Naive thymus-derived CD8-positive, alpha-beta T cell (primary cell): ENCODE results near the gene ADCY2. TPM values are rescaled to one million over a fixed set of nuclear protein-coding genes. Genes with fewer than 3 reads are reported as not detected.

ENCODE experiments used
- ATAC-seq, 2 donors: fragments of 150-1000 bp; cut with Tn5 transposase in 1 of 2; sonication (Bioruptor Pico), chemical (Tn5 transposase) in 1 of 2; 1 replicate in 1 of 2; 2 replicates in 1 of 2; pipeline ENCODE4 v1.10.0; 2021; ENCODE audit warnings: mild to moderate bottlenecking in 2 of 2, moderate library complexity in 2 of 2
- POLR2A ChIA-PET: fragments of 350-600 bp; sonication (Branson Sonifier 250); formaldehyde crosslinking; loops from one replicate; lab custom pipeline; 2021; ENCODE audit warnings: antibody characterized with exemption; lab: Charles Lee
- DNase-seq, 10 donors: peaks; one replicate each; pipeline versions ENCODE4 v3.0.0 to v3.0.0-alpha.2; 2020 to 2022
- H3K27ac Mint-ChIP-seq, 10 donors: one replicate each; pipeline ENCODE4 v1.8.0; 2020 to 2022; ENCODE audit warnings: mild to moderate bottlenecking in 10 of 10, mixed read lengths in 10 of 10, moderate library complexity in 4 of 10, inconsistent platforms in 1 of 10
- H3K27me3 Mint-ChIP-seq, 5 donors: one replicate each; pipeline ENCODE4 v1.8.0; 2021 to 2022; ENCODE audit warnings: mixed read lengths in 5 of 5
- H3K36me3 Mint-ChIP-seq, 3 donors: one replicate each; pipeline ENCODE4 v1.8.0; 2020 to 2022; ENCODE audit warnings: mixed read lengths in 3 of 3, mild to moderate bottlenecking in 2 of 3, inconsistent platforms in 1 of 3
- H3K4me1 Mint-ChIP-seq, 4 donors: one replicate each; pipeline ENCODE4 v1.8.0; 2021 to 2022; ENCODE audit warnings: mixed read lengths in 4 of 4
- H3K4me3 Mint-ChIP-seq, 10 donors: one replicate each; pipeline ENCODE4 v1.8.0; 2020 to 2022; ENCODE audit warnings: mild to moderate bottlenecking in 10 of 10, mixed read lengths in 10 of 10, moderate library complexity in 6 of 10, inconsistent platforms in 1 of 10
- H3K9me3 Mint-ChIP-seq, 9 donors: one replicate each; pipeline ENCODE4 v1.8.0; 2020 to 2022; ENCODE audit warnings: mixed read lengths in 9 of 9, mild to moderate bottlenecking in 3 of 9, inconsistent platforms in 1 of 9, moderate library complexity in 1 of 9
- polyA plus RNA-seq, 3 donors: library from polyadenylated mRNA; unstranded; fragments of 300-500 nt; fragmentation: Illumina TruSeq; gene quantifications; one replicate each; pipeline ENCODE4 v1.2.3, GENCODE V29; 2021
- total RNA-seq, 8 experiments: library from RNA in 2 of 8; stranded (reverse) in 2 of 8; gene quantifications; one replicate each; pipeline ENCODE4 v1.2.3 and lab custom pipeline; 2021 to 2026

The ADCY2 gene
- not detected for total RNA-seq
- not detected for polyA plus RNA-seq
- total RNA-seq (lab: John Stamatoyannopoulos, UW): 0 to 0.17 (median 0) reads per million in 6 experiments

DNA sequence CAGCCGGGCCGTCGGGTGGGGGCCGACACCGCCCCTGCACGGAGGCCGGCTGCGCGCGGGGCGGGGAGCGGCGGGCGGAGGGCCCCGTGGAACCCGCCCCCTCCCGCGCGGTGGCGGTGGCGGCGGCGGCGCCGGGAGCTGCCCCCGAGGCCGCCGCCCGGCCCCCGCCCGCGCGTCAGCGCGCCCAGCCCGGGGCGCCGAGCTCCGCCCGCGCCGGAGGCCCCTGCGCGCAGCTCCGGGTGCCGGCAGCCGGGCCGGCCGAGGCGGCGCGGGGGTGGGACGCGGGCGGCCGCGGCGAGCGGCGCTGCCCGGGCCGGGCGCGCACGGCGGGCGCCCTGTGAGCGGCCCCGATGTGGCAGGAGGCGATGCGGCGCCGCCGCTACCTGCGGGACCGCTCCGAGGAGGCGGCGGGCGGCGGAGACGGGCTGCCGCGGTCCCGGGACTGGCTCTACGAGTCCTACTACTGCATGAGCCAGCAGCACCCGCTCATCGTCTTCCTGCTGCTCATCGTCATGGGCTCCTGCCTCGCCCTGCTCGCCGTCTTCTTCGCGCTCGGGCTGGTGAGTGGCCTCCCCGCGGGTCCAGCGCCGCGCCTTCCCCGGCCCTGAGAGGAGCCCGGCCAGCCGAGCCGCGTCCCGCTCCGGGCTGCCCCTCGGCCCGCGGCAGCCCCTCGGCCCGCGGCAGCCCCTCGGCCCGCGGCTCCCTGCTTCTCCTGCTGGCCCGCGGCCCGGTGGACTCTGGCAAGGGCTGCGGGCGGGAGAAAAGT lies at the start of gene ADCY2:
Gene ADCY2, plus strand, starts transcription at position 192 of the 766 bp plus-strand sequence. Its CDS starts 159 bp downstream, at position 351.
- H3K9me3 Mint-ChIP-seq: peaks cover 0 to 5% (median 0%) of the 10 kb centered on the region in 9 donors
- H3K27me3 Mint-ChIP-seq: peaks cover 18 to 42% (median 33%) of the 10 kb centered on the region in 5 donors
- peaks cover 0 to 6% (median 3%) of the 10 kb centered on the region in 4 donors for H3K4me1 Mint-ChIP-seq
- ATAC-seq: no peak
- POLR2A ChIA-PET: no interaction called here
- DNase-seq: no peak
- H3K27ac Mint-ChIP-seq: no peak within 1 kb of the TSS
- peak within 1 kb of the TSS in 5 of 10 donors; percentile 0 to 46 (median 29) for H3K4me3 Mint-ChIP-seq
- peaks cover 0 to 9% (median 0%) of the 10 kb centered on the region in 3 donors for H3K36me3 Mint-ChIP-seq

DNA sequence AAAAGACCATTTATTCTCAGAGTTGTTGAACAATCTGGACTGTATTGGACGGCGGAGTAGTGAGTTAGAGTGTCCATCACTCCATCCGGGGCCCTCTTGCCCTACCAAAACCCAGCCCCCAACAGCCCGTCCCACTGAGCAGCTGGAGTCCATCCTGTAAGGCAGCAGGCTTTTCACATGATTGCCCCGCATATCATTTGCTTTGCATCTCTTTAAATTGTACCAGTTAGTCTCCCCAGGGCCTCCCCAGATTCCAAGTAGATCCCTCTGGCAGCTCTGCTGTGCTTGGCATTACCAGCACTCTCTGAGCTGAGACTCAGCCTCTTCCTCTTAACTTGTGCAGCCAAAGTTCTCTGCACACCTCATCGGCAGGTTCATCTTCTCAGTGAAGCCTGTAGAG lies 48.6 kb upstream of the ADCY2 start:
- POLR2A ChIA-PET: no interaction called here
- Mint-ChIP-seq H3K9me3 (peaks cover 0 to 9% (median 3%) of the 10 kb centered on the region in 9 donors), H3K4me3 (no peak overlapping the region), H3K36me3 (peaks cover 0 to 2% (median 0%) of the 10 kb centered on the region in 3 donors), H3K27me3 (peaks cover 0 to 6% (median 0%) of the 10 kb centered on the region in 5 donors), H3K27ac (no peak overlapping the region), H3K4me1 (no peaks in the 10 kb centered on the region)
- ATAC-seq (no peak), DNase-seq (no peak)

- Mint-ChIP-seq H3K27me3 (peaks cover 0 to 6% (median 0%) of the 10 kb centered on the region in 5 donors), H3K36me3 (no peaks in the 10 kb centered on the region), H3K27ac (no peak overlapping the region), H3K4me1 (no peaks in the 10 kb centered on the region), H3K4me3 (no peak overlapping the region), H3K9me3 (peaks cover 0 to 9% (median 2%) of the 10 kb centered on the region in 9 donors)
- POLR2A ChIA-PET: no interaction called here
- ATAC-seq (no peak), DNase-seq (no peak)
These were observed 47.6 kb upstream of the ADCY2 start for GRCh38 chr5:7348168-7348854.

DNA sequence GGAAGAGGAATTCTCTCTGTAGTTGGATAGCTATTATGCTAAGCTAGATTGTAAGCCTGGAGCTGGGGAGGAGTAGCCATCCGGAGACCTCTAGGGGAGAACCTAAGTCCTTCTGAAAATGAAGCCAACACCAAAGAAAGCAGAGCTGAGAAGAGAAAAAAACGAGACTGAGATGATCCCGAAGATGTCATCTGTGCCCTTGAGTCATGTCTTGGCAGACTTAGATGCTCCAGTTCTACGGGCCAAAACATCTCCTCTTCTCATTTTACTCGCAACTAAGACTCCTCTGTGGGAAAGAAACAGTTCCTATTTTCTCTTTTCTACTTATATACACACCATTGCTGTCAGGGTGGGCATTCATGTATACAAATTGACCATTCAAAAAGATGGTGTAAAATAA lies 34.3 kb upstream of the ADCY2 start:
- Mint-ChIP-seq H3K9me3 (peaks cover 0 to 10% (median 2%) of the 10 kb centered on the region in 9 donors), H3K4me1 (no peaks in the 10 kb centered on the region), H3K4me3 (no peak overlapping the region), H3K36me3 (no peaks in the 10 kb centered on the region), H3K27me3 (peaks cover 0 to 7% (median 0%) of the 10 kb centered on the region in 5 donors), H3K27ac (no peak overlapping the region)
- DNase-seq: no peak
- POLR2A ChIA-PET: no interaction called here
- ATAC-seq: no peak

DNA sequence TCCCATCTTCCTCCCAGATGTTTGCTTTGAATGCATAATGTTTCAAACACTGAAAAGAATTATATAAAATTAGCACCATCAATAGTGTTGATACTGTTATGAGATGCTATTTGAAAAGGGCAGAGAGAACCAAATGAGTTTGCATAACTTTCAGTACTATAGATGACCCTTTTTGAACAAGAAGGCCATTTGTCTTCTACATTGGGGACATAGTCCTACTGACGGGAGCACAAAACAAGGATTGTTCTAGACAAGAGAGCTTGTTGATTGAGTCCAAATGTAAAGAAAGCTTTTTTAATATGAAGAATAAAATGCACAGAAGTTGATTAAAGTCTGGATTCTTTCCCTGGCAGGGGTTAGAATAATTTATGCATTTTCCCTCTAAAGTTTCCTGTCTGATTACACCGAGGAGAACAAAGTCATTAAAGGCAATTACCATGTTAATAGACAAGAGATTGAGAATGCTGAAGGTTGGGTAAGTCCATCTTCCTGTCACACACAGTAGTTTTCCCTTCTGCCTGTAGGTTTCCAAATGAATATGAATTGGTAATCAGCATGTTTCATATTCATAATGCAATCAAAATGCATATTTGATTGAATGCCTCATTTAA lies 32.8 kb upstream of the ADCY2 start:
- Mint-ChIP-seq H3K36me3 (no peaks in the 10 kb centered on the region), H3K4me3 (no peak overlapping the region), H3K4me1 (no peaks in the 10 kb centered on the region), H3K9me3 (peaks cover 0 to 20% (median 1%) of the 10 kb centered on the region in 9 donors), H3K27me3 (peaks cover 0 to 3% (median 0%) of the 10 kb centered on the region in 5 donors), H3K27ac (no peak overlapping the region)
- ATAC-seq (no peak), DNase-seq (no peak)
- POLR2A ChIA-PET: no interaction called here

DNA sequence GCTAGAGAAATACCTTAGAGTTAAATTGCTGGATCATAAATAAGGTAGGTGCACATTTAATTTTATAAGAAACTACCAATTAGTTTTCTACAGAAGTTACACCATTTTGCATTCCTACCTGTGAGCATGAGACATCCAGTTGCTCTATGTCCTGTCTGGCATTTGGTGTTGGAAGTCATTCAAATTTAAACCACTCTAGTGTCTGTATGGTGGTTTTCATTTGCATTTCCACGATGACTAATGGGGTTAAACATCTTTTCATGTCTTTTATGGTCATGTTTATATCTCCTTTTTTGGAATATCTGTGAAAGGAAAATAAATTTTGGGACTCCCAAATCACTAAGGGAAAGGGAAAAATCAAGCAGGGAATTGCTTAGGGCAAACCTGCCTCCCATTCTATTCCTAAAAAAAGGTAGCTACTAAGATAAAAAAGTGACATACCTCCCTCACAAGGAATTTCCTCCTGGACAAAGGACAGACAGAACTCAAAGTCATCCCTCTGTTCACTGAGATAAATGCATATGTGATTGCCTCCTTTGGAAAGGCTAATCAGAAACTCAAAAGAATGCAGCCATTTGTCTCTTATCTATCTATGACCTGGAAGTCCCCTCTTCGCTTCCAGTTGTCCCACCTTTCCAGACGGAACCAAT lies 31.6 kb upstream of the ADCY2 start:
- no peak overlapping the region for H3K27ac Mint-ChIP-seq
- no peak overlapping the region for H3K4me3 Mint-ChIP-seq
- no peaks in the 10 kb centered on the region for H3K4me1 Mint-ChIP-seq
- no peak for ATAC-seq
- no peaks in the 10 kb centered on the region for H3K36me3 Mint-ChIP-seq
- H3K27me3 Mint-ChIP-seq: peaks cover 0 to 1% (median 0%) of the 10 kb centered on the region in 5 donors
- no peak for DNase-seq
- H3K9me3 Mint-ChIP-seq: peaks cover 0 to 24% (median 1%) of the 10 kb centered on the region in 9 donors
- POLR2A ChIA-PET: no interaction called here

DNA sequence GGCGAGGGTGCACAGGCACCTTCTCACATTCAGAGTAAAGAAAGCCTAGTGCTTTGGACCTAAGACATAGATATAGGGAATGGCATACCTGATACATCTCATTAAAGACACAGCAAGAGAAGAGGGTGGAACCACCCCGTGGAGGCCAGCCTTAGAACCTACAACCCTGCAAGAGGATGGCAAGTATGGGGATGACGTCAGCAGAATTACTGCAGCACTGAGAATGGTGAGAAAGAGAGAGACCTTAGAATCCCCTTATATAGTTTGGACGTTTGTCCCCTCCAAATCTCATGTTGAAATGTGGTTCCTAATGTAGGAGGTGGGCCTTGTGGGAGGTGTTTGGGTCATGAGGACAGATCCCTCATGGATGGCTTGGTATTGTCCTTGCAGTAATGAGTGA lies 28.2 kb upstream of the ADCY2 start:
- Mint-ChIP-seq H3K27me3 (no peaks in the 10 kb centered on the region), H3K36me3 (no peaks in the 10 kb centered on the region), H3K4me3 (no peak overlapping the region), H3K4me1 (no peaks in the 10 kb centered on the region), H3K27ac (no peak overlapping the region), H3K9me3 (peaks cover 0 to 16% (median 2%) of the 10 kb centered on the region in 9 donors)
- POLR2A ChIA-PET: no interaction called here
- DNase-seq: no peak
- ATAC-seq: no peak

- no peaks in the 10 kb centered on the region for H3K36me3 Mint-ChIP-seq
- POLR2A ChIA-PET: no interaction called here
- H3K27ac Mint-ChIP-seq: no peak overlapping the region
These were observed 23.5 kb upstream of the ADCY2 start for GRCh38 chr5:7372399-7372798.

GRCh38 chr5:7374186-7374585 lies 21.8 kb upstream of the ADCY2 start:
- Mint-ChIP-seq H3K4me3 (no peak overlapping the region), H3K4me1 (no peaks in the 10 kb centered on the region), H3K9me3 (peaks cover 0 to 10% (median 1%) of the 10 kb centered on the region in 9 donors), H3K27ac (no peak overlapping the region), H3K36me3 (no peaks in the 10 kb centered on the region), H3K27me3 (peaks cover 0 to 2% (median 0%) of the 10 kb centered on the region in 5 donors)
- ATAC-seq: no peak
- POLR2A ChIA-PET: no interaction called here
- no peak for DNase-seq

More at GRCh38 chr5:7372399-7372798, 23.5 kb upstream of the ADCY2 start:
- H3K27me3 Mint-ChIP-seq: peaks cover 0 to 2% (median 0%) of the 10 kb centered on the region in 5 donors
- ATAC-seq (no peak), DNase-seq (no peak)
- peaks cover 0 to 19% (median 5%) of the 10 kb centered on the region in 9 donors for H3K9me3 Mint-ChIP-seq
- H3K4me3 Mint-ChIP-seq: no peak overlapping the region
- H3K4me1 Mint-ChIP-seq: no peaks in the 10 kb centered on the region

DNA sequence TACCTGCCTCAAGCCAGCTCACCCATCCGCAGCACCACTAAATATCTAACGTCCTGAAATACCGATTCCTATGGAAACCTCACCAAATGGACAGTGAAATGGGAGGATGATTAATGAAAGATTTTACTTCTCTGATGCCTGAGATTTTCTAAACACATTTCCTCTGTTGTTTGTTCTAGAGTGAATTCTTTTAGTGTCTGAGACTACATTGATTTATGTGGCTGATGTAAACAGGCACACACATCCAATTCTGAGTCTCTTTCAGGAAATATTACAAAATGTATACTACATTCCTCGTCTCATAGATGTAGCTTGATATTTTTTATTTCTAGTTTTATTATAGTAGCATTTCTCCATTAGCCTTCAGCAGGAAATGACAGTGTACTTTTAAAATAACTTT lies 20.5 kb upstream of the ADCY2 start:
- DNase-seq: no peak
- Mint-ChIP-seq H3K9me3 (peaks cover 0 to 8% (median 1%) of the 10 kb centered on the region in 9 donors), H3K27me3 (peaks cover 0 to 2% (median 0%) of the 10 kb centered on the region in 5 donors), H3K27ac (no peak overlapping the region), H3K36me3 (no peaks in the 10 kb centered on the region), H3K4me3 (no peak overlapping the region), H3K4me1 (no peaks in the 10 kb centered on the region)
- no peak for ATAC-seq
- POLR2A ChIA-PET: no interaction called here

- Mint-ChIP-seq H3K27ac (no peak overlapping the region), H3K4me3 (no peak overlapping the region), H3K4me1 (no peaks in the 10 kb centered on the region), H3K27me3 (peaks cover 0 to 2% (median 0%) of the 10 kb centered on the region in 5 donors), H3K36me3 (no peaks in the 10 kb centered on the region), H3K9me3 (peaks cover 0 to 8% (median 0%) of the 10 kb centered on the region in 9 donors)
- no peak for ATAC-seq
- POLR2A ChIA-PET: no interaction called here
- no peak for DNase-seq
These were observed 19.1 kb upstream of the ADCY2 start for GRCh38 chr5:7376871-7377270.

DNA sequence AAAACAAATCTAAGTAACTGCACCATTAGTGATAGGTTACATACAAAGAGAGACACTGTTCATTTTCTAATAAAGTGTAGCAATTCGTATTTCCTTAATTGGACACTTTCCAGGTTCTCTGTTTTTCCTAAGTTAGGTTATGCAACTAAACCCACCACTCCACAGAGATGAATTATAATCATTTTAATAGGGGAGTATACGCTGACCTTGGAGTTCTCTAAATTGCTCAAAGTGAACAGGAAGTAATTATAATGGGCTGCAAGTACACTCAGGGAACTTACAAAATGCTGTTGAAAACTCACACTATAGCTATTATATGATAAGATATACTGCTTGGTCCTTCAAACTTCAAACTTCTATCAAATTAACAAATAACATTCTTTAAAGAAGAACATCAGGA lies 18.2 kb upstream of the ADCY2 start:
- no peak overlapping the region for H3K4me3 Mint-ChIP-seq
- ATAC-seq (no peak), DNase-seq (no peak)
- no peak overlapping the region for H3K27ac Mint-ChIP-seq
- no peaks in the 10 kb centered on the region for H3K36me3 Mint-ChIP-seq
- no peaks in the 10 kb centered on the region for H3K4me1 Mint-ChIP-seq
- peaks cover 0 to 2% (median 0%) of the 10 kb centered on the region in 5 donors for H3K27me3 Mint-ChIP-seq
- H3K9me3 Mint-ChIP-seq: peaks cover 0 to 8% (median 0%) of the 10 kb centered on the region in 9 donors
- POLR2A ChIA-PET: no interaction called here
